HG03439 (cell line): ENCODE results near the gene MYO9B.

Experiments
- ATAC-seq: cut with Tn5 transposase; IDR thresholded peaks from one replicate; pipeline ENCODE4 v1.9.1; 2021; ENCODE audit warnings: mild to moderate bottlenecking, moderate library complexity; ENCODE audit not compliant: unreplicated experiment

The MYO9B gene, protein sequence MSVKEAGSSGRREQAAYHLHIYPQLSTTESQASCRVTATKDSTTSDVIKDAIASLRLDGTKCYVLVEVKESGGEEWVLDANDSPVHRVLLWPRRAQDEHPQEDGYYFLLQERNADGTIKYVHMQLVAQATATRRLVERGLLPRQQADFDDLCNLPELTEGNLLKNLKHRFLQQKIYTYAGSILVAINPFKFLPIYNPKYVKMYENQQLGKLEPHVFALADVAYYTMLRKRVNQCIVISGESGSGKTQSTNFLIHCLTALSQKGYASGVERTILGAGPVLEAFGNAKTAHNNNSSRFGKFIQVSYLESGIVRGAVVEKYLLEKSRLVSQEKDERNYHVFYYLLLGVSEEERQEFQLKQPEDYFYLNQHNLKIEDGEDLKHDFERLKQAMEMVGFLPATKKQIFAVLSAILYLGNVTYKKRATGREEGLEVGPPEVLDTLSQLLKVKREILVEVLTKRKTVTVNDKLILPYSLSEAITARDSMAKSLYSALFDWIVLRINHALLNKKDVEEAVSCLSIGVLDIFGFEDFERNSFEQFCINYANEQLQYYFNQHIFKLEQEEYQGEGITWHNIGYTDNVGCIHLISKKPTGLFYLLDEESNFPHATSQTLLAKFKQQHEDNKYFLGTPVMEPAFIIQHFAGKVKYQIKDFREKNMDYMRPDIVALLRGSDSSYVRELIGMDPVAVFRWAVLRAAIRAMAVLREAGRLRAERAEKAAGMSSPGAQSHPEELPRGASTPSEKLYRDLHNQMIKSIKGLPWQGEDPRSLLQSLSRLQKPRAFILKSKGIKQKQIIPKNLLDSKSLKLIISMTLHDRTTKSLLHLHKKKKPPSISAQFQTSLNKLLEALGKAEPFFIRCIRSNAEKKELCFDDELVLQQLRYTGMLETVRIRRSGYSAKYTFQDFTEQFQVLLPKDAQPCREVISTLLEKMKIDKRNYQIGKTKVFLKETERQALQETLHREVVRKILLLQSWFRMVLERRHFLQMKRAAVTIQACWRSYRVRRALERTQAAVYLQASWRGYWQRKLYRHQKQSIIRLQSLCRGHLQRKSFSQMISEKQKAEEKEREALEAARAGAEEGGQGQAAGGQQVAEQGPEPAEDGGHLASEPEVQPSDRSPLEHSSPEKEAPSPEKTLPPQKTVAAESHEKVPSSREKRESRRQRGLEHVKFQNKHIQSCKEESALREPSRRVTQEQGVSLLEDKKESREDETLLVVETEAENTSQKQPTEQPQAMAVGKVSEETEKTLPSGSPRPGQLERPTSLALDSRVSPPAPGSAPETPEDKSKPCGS (N-terminal part only)

DNA sequence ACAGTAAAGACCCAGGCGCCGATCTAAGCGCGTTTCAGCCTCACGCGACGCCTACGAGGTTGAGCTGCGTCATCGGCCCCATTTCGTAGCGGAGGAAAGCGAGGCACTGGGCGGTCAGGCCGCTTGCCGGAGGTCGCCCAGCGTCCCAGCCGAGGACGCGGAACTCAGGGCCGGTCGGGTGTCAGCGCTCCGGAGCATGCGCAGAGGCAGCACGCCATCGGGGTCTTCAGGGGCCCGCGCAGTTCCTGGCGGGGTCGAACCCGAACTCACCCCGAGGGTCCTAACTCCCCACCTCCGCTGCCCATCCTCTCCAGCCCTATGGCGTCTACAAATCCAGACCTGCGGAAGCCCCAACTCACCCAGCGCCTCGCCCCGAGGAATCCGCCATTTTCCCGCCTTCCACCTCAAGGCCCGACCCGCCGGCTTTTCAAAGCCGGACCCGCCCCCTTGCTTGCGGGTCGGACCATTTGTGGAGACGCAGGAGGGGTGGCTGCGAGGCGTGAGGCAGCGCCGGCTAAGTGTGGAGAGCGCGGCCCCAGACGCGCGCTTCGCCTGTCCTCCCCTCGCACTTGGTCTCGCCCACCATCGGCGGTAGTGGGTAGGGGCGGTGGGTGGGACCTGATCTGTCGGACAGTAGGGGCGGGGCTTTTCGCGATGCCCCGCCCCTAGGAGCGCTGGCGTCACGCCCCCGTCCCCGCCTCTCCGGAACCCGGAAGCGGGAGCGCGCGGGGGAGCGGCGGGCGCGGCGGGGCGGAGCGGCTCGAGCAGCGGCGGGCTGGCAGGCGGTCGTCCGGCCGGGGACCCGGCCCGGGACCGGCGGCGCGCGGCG is at the start of gene MYO9B, which contains the start of gene HAUS8:
Gene MYO9B (plus strand): TSS at position 743 of the 829 bp plus-strand sequence. CDS start 25,941 bp downstream, outside the sequence.
Gene HAUS8 (minus strand): TSS at position 418 of the 829 bp plus-strand sequence. CDS start 30 bp downstream, at position 388.
- ATAC-seq: peak; percentile 67

DNA sequence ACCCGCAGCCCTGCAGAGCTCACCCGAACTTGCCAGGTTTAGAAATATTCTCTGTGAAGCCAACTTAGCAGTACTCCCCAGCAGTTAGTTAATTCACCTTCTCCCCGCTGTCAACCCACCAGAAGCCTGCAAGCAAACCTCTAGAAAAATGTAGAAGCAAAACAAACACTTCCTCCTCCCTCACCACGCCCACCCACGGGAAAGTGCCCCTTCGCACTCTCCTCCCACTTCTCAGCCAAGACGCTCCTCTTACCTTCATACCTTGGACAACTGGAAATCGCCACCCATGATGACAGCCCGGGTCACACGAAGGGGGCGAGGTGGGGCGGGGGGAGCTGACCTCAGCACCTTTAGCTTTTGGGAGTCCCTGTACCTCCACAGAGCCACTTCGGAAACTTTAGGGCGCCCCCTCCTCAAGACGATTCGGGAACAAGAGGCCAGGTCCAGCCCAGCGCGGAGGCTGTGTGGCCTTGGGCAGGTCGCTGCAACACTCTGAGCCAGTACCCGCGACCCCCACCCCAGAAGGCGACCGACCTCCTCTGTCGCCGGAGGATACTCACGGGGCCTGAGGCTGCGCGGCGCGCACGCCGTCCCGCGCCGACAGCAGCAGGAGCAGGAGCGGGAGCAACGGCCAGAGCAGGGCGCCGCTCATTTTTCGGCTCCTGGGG is 49.5 kb upstream of the MYO9B start:
- no peak for ATAC-seq

DNA sequence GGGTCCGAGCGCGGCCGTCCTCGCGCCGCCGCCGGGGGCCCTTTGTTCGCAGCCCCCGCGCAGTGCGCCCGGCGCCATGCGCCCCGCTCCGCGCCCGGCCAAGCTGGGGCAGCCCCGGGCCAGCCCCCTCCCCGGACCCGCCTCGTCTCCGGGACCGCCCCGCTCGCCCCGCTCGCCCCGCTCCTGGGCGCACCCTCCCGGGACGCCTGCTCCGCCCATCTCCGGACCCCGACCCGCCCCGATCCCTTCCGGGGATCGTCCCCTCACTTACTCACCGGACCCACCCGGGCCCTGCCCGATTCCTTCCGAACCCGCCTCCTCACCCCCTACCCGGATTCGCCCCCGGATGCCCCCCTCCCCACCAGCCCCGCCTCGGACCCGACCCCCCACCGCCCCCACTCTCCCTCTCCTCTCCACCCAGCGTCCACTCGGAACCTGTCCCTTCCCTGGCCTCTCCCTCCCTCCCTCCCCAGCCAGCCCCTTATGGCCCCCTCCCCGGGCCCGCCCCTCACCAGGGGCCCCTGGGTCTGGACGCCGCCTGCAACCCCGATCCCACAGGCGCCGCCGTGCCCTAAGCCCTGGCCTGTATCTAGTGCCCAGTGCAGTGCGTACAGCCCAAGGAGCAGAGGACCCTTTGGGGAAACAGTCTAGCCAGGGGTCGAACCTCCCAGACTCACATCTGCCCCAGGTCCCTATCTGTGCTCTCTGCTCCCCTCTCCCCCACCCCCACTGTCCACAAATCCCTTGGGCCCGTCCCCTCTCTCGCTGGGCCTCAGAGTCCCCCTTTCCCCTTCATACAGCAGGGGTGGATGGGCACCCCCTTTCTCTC is 48.7 kb upstream of the MYO9B start, which contains the start of gene CPAMD8:
Gene CPAMD8 (minus strand): TSS at position 105 of the 829 bp plus-strand sequence. CDS start 168 bp downstream, outside the sequence.
- no peak for ATAC-seq

DNA sequence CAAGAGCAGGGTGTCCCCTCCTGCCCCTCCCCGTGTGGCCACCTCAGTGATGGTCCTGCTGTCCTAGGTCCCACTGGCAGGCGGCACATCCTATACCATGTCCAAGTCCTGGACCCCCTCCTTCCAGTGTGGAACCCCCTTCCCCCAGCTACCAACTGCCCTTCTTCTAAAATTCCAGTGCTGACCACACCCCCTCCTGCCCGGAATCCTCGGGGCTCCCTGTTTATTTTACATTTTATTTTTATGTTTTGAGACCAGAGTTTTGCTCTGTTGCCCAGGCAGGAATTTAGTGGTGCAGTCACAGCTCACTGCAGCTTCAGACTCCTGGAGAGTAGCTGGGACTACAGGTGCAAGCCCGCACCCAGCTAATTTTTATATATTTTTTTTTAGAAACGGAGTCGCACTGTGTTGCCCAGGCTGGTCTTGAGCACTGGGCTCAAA is 48.0 kb upstream of the MYO9B start:
- ATAC-seq: no peak

DNA sequence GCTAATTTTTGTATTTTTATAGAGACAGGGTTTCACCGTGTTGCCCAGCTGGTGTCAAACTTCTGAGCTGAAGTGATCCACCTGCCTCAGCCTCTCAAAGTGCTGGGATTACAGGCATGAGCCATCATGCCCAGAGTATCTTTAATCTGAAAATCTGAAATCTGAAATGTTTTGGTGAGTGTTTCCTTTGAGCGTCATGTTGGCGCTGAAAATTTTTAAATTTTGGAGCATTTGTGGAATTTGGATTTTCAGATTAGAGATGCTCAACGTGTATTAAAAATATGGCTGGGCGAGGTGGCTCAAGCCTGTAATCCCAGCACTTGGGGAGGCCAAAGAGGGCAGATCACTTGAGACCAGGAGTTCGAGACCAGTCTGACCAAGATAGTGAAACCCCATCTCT is 43.8 kb upstream of the MYO9B start:
- no peak for ATAC-seq

DNA sequence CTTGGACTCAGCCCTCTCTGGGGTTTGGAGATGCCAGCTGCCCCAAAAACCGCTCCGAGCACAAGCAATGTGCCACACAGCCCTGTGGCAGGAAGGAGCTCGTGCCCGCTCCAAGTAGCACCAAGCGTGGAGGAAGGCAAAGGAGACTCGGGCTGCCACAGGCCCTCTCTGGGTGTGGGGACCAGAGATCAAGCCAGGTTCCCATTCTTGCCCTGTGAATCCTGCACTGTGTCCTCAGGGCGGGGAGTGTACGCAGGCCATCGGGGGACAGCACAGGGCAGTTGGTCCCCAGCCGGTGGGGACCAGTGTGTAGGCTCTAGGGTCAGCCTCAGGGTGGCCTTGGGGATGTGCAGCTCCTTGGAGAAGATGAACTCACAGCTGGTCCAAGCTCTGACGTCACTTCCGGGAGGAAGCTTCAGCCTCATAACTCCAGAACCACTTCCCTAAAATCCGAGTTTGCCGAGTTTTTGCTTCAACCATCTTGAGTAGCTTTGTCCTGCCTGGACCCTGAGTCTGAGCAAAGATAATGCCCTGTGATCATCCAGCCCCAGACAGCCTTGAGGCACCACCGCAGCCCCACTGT is 39.6 kb upstream of the MYO9B start:
- ATAC-seq: no peak

DNA sequence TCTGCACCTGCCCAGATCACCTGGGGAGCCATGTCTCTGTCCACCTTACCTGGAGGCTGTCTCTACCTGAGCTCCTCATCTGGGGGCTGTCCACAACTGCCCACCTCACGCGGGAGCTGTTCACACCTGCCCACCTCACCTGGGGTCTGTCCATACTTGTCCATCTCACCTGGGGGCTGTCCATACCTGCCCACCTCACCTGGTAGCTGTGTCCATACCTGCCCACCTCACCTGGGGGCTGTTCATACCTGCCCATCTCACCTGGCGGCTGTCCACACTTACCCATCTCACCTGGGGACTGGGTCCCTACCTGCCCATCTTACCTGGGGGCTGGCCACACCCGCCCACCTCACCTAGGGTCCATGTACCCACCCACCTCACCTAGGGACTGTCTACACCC is 38.9 kb upstream of the MYO9B start:
- ATAC-seq: no peak

DNA sequence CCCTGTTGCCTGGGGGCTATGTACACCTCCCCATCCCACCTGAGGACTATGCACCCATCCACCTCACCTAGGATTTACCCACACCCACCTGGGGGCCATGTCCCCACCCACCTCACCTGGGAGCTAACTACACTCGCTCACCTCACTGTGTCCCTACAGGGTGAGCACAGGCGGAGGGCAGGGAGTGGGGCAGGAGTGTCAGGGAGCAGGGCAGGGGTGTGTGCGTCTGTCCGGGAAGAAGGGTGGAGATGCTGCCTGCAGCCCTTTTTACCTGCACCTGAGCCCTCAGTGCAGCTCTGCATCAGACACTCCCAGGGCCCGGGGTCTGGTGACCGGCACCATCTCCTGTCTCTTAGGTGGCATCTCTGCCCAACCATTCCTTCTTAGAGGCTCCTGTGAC is 38.4 kb upstream of the MYO9B start:
- no peak for ATAC-seq

DNA sequence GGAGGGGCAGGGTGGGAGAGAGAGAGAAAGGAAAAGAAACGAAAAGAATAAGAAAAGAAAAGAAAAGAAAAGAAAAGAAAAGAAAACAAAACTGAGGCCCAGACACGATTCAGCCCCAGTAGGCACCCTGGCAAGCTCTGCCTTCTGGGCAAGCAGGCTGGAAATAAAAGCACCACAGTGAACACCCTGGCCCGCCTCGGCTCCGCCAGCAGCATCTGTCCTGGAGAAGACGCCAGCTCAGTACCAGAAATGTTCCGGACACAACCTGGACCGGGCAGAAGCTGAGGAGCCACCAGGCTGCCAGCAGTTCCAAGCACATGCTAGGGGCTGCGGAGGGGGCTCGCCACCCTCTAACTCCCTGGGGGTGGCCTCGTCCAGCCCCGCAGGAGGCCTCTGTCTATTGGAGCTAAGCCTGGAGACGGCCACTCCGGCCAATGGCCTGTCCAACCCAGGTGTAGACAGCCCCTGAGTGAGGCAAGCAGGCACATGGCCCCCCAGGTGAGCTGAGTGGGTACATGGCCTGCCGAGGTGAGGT is 37.5 kb upstream of the MYO9B start:
- no peak for ATAC-seq

DNA sequence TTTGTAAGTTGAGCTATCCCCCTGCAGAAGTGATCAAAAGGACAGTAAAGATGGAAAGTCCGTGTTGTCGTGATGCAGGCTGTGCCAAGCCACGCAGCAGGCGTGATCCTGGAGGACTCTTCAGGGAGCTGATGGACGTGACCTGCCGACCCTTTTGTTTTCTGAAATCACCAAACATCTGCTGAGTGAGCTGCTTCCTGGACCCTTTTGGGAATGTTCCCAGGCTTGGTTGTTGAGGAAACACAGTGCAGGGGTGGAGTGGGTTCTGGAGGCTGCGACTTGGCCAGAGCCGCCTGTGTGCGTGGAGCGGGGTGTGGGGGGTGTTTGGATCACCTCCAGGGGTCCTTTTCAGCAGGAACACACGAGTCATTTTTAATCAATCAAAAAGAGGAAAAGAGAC is 33.6 kb upstream of the MYO9B start:
- no peak for ATAC-seq

DNA sequence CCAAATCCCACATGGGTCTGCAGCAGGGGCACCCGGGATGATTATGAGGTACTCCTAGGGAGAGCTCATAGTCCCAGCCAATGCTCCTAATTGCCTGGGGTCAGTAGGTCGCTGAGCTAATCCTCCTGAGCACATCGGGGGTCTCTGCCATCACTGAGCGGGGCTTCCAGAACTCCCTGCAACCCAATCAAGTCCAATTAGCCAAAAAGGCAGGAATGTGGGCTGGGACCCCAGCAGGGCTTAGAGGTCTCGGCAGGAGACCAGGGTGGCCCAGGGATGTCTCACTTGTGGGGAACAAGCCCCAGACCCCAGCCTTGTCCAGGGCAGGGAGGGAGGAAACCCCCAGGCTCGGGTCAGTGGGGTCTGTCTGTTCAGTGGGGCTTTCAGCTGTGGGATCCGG is 31.8 kb upstream of the MYO9B start:
- ATAC-seq: no peak

DNA sequence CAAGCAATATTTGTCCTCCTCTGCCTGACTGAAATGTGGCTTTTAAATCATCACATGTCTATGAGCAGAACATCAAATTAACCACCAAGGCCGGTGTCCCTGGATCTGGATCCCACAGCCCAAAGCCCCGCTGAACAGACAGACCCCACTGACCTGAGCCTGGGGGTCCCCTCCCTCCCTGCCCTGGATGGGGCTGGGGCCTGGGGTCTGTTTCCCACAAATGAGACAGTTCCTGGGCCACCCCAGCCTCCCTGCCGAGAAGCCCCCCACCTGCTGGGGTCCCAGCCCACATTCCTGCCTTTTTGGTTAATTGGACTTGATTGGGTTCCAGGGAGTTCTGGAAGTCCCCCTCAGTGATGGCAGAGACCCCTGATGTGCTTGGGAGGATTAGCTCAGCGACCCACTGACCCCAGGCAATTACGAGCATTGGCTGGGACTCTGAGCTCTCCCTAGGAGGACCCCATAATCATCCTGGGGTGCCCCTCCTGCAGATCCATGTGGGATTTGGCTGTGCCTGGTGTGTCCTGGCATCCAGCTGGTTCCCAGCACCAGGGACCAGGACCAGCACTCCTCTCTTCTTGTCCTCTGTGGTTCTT is 29.6 kb upstream of the MYO9B start:
- no peak for ATAC-seq

DNA sequence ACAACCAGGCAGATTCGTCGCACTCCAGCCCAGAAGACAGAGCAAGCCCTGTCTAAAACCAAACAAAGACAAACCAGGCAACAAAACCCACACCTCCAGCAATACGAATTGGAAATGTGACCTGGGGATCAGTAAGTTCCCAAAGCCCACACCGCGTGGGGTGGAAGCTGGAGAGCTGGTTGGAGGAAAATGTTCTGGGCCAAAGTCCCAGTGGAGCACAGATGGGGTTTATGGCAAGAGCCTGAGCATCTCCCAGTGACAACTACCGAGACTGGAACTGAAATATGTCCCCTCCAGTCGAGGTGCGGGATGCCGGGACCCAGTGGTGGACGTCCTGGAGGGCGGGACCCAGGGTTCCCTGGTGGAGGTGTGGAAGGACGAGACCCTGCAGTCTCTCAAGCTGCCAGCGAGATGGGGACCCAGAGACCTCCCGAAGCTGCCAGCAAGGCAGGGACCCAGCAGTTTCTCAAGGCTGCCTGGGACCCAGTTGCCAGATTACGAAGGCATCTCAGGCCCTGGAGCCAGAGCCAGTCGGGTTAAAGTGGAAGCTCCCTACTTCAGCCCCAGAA is 26.6 kb upstream of the MYO9B start:
- no peak for ATAC-seq

DNA sequence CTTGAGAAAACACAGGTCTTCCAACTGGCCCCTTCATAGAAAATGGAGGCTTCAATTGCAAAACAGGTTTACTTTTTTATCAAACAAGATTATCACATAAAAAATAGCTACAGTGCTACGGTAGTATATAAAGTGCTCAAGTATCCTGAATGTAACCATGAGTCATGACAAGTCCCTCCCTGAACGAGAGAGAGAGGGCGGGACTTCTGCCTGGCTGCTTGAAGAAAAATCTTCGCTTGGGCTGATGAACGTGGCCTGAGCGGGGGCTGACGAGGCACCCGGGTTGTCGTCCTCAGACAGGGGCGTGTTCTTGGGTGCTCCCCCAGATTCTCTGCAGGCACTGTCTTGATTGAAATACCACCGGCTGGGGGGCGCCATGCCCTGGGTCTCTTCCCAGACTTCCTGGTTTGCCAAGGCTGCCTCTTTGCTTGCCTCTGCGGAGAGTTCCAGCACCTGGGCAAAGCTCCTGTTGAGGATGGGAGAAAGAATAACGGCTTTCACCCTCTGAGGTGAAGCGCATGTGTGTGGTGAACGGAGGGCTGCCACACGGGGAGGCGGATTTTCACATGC is 25.8 kb upstream of the MYO9B start:
- ATAC-seq: no peak

DNA sequence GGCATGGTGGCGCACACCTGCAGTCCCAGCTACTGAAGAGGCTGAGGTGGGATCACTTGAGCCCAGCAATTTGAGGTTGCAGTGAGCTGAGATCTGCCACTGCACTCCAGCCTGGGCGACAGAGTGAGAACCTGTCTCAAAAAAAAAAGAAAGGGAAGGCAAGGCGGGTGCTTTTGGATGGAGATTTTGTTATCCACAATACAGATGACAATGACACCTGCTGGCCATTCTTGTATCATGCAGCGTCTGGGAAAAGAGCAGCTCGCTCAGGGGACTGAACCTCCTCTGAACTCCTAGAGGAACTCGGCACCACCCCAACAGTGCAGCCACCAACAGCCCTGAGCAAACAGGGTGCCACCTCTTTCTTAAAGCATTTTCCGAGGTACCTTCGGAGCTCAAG is 23.1 kb upstream of the MYO9B start:
- ATAC-seq: no peak

DNA sequence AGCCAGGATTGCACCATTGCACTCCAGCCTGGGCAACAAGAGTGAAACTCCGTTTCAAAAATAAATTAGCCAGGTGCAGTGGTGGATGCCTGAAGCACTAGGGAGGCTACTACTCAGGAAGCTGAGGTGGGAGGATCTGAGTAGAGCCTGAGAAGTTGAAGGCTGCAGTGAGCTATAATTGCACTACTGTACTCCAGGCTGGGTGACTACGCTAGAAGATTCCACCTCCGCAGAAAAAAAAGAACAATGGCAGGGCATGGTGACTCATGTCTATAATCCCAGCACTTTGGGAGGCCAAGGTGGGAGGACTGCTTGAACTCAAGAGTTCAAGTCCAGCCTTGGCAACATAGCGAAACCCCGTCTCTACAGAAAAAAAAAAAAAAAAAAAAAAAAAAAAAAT is 20.8 kb upstream of the MYO9B start:
- ATAC-seq: no peak

DNA sequence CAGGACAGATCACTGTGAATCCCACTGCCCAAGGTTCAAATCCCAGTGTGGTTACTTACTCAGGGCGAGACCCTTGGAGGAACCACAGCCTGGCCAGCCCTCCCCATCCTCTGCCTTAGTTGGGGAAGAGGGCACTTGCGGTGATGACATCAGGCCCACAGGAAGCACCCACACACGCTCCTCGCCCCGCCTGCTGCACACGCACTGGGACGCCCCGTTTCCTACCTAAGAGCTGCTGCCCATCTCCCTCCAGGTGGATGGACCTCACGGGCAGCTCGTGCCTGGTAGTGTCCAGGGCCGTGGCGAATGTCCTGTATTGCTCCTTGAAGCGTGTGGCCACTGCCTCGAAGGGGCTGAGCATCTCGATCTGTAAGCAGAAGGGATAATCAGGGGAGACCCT is 19.9 kb upstream of the MYO9B start:
- no peak for ATAC-seq
